HG02870 (cell line): ENCODE measurements around the gene CCDC74B.
A peak's percentile ranks its signal among the peaks of the same experiment; 100 is the strongest.
"Not testable (repeated sequence)": the region's sequence is repeated elsewhere in the genome, so short reads cannot be mapped to it uniquely, and the experiment has no call there.

Experiments
- ATAC-seq: cut with Tn5 transposase; IDR thresholded peaks from one replicate; pipeline ENCODE4 v1.9.1; 2021; ENCODE audit warnings: mild to moderate bottlenecking, moderate library complexity; ENCODE audit not compliant: unreplicated experiment

CCDC74B gene

DNA sequence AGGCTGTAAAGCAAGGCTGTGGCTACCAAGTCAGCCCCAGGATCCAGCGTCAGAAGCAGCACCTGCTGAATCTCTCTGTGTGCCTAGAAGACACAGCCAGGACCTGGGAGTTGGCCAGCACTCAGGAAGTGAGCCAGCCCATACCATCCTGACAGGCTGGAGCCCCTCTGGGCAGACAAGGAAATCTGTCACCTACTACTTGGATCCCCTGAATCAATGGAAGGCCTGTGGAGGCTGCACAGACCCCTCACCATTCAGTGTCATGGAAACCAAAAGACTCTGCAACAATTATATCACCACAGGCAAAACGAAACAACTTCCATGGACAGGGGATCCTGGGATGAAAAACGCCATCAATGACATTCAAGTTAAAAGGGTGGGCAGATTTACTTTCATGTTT, 21.7 kb upstream of the CCDC74B start:
- not testable (repeated sequence) for ATAC-seq

DNA sequence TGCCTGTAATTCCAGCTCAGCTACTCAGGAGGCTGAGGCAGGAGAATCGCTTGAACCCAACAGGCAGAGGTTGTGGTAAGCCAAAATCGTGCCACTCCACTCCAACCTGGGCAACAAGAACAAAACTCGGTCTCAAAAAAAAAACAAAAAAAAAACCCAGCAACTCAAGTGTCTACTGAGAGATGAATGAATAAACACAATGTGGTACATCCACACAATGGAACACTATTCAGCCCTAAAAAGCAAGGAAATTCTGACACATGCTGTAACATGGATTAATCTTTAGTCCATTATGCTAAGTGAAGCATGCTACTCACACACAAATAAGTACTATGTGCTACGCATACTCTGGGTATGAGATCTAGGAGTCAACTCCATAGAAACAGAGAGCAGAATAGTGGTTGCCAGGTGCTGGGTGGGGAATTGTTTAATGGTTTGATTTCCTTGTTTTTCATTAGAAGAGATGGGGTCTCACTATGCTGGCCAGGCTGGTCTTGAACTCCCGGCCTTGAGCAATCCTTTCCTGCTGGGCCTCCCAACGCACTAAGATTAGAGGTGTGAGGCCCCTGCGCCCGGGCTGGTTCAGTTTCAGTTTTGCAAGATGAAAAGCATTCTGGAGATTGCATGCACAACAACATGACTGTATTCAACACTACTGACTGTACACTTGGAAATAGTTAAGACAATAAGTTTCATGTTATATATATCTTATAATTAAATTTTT, 20.5 kb upstream of the CCDC74B start:
- ATAC-seq: no peak

DNA sequence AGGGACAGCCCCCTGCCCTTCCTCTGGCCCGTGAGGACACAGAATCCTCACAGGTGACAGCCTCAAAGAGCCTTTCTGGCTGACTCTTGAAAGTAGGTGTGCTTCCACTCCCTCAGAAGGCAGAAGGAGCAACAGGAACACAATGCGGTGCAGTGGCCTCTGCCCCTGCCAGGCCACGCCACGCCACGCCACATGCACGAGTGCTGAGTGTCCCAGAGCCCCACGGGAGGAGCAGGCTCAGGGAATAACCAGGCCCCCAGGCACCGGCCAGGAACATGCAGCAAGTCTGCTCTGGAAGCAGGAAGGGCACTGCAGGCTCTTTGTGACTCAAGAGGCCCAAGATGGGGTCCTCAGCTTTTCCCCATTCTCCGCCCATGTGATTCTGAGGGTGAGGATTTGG, 18.1 kb upstream of the CCDC74B start:
- no peak for ATAC-seq

DNA sequence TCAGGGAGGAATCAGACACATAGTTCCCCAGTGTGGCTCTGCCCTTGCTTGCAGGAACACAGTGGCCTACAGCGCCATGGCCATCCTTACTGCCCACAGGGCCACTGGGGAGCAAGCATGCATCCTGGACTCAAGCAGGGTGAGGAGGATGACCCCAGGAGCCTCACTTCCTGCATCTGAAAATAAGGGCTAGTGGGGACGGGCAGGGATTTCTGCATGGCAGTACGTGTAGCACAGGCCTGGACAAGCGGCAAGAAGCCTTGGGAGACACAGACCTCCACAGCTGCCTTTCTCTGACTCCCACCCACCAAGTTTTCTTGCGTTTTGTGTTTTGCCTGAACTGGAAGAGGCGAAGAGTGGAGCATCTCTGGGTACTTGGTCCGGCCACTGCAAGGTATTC, 17.6 kb upstream of the CCDC74B start:
- not testable (repeated sequence) for ATAC-seq

DNA sequence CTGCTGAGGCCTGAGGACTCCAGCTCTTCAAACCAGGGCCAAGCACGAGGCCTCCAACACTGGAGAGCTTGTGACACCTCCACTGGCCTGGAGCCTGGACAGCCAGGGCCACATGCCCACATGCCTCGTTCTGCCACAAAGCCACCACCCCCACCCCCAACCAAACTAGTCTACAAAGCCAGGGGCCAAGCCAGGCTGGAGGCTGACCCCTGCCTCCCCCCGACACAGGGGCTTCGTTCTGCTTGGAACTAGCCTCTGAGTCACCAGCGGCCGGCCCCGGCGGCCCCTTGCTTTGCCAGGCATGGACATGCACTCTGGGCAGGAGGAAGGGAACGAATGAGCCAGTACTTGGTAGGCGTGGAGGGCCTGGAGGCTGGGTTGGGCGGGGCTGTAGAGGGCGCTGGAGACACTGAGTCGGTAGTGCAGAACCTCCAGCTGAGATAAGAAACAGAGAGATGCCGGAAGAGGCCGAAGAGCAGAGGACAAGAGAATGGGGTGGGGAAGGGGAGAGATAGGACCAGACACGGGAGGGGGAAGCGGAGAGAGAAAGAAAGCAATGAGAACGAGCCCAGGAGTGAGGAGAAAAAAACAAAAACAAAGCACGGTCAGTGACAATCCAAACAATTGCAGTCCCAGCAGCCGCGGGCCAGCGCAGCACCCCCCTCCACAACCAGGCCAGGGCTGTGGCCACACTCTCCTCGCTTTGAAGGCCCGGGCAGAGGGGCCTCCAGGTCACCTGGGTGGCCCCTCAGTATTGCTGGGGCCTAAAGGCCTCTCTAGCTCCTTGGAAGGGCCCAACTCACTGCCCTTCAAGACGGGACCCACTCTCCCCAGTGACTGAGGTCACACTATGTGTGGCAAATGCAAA, 16.2 kb upstream of the CCDC74B start:
- ATAC-seq: not testable (repeated sequence)

DNA sequence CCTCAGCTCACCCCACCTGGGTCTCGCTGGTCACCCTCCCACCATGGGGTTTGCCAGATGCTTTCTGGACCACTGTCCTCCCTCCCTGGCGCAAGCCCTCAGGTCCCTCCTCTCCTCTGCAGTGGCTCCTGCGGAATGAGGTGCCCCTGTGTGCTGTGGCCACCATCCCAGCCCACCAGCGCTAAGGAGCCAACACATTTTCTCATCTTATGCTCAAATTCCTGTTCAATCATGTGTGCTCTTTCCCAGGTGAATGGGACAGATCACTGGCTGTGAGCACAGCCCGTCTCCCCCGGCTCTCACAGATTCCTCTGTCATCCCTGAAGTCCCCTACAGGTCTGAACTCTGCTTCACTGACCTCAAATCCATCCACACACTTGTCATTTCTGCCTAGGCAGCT, 15.2 kb upstream of the CCDC74B start:
- no peak for ATAC-seq

DNA sequence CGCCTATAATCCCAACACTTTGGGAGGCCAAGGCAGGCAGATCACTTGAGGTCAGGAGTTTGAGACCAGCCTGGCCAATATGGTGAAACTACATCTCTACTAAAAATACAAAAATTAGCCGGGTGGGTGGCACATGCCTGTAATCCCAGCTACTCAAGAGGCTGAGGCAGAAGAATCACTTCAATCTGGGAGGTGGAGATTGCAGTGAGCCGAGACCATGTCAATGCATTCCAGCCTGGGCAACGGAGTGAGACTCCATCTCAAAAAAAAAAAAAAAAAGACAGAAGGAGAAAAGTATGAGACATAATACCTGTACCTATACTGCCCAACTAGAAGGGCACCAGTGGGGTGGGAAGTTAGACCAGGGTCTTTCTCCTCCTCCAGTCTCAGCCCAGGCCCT, 14.5 kb upstream of the CCDC74B start:
- not testable (repeated sequence) for ATAC-seq

DNA sequence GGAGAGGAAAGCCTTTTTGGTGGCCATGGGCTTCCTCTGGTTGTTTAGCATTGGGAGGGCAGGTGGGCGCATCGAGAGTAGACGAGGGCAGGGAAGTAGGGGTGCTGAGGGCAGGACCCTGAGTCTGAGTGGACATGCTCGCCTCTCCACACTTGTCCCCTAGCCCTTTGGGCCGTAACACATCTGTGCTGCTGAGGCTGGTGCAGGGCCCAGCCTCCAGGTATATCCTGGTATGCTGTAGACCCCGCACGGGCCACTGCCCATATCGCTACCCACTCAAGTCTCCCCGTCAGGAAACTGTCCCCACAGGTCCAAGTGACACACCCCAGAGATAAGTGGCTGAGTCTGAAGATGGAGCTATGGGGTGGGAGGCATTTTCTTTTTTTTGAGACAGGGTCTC, 13.7 kb upstream of the CCDC74B start:
- ATAC-seq: no peak

DNA sequence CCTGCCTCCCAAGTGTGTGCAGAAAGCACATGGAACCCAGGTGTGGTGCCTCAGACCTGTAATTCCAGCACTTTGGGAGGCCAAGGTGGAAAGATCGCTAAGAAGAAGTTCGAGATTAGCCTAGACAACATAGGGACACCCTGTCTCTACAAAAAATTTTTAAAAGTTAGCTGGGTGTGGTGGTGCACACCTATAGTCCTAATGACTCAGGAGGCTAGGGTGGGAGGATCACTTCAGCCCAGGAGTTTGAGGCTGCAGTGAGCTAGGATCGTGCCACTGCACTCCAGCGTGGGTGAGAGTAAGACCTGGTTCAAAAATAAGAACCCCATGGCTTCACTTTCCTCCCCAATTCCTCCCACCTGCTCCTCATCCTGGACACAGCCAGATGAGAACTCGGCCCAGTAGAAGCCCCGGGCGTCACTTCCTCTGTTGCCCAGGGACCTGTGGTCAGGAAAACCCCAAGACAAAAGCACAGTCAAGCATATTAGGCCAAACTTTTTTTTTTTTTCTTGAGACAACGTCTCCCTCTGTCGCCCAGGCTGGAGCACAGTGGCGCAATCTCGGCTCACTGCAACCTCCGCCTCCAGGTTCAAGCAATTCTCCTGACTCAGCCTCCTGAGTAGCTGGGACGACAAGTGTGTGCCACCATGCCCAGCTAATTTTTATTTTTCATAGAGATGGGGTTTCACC, 13.1 kb upstream of the CCDC74B start:
- peak; percentile 91 for ATAC-seq

DNA sequence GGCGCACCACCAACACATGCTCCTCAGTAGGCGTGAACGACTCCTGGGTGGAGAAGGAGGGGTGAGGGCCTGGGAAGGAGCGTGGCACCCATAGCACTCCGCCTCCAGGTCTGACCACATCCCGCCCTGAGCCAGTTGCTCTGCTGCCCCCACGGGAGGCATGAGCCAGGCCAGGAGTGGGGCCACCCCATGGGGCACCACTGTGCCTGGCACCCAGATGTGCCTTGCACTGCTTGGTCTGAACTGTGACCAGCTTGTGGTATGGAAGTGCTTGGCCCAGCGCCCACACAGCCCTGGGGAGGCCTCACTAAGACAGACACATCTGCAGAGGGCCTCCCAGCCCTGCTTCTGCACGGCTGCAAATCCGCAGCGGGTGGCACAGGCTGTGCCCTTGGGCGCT, 12.4 kb upstream of the CCDC74B start:
- ATAC-seq: peak; percentile 10

DNA sequence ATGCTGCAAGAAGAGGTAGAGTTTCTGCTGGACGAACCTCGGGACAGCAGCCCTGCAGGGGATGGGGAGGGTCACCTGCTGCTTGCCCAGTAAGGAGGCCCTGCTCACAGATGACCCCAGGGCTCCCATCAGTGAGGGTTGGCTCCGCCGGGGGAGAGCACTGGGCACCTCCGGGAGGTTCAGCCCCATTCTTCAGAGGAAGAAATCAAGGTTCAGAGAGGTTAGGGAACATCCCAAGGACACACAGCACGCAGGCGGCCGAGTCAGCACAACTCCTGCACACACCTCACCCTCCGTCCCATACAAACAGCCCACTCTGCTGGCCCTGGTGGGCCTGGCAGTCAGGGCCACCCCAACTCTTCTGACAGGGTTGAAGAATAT, 11.7 kb upstream of the CCDC74B start:
- no peak for ATAC-seq

DNA sequence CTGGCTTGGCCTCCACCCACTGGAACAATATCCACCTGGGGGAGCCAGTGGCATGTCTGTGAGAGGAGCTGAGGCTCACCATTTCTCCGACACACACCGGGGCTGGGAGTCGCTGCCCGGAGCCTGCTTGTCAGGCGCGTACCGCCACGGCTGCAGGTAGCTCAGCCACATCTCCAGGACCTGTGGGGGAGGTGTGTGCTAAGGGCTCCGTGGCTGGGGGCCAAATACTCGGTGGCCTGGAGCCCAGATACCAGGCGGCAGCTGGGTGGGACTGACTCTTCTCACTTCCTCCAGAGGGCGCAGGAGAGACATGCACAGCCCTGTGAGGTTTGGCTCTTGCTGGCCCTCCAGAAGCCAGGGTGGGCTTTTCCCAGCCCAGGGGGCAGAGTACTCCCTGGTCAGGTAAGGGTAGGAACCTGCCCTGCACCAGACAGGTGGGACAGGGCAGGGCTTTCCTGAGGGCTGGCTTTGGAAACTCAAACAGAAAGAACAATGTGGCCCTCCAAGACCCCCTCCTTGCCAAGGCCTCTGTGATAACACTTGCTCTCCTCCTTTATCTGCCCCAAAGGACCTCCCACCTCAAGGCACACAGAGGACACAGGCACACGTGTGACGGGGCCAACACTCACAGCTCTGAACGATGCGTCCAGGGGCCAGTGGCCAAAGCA, 11.2 kb upstream of the CCDC74B start:
- not testable (repeated sequence) for ATAC-seq

DNA sequence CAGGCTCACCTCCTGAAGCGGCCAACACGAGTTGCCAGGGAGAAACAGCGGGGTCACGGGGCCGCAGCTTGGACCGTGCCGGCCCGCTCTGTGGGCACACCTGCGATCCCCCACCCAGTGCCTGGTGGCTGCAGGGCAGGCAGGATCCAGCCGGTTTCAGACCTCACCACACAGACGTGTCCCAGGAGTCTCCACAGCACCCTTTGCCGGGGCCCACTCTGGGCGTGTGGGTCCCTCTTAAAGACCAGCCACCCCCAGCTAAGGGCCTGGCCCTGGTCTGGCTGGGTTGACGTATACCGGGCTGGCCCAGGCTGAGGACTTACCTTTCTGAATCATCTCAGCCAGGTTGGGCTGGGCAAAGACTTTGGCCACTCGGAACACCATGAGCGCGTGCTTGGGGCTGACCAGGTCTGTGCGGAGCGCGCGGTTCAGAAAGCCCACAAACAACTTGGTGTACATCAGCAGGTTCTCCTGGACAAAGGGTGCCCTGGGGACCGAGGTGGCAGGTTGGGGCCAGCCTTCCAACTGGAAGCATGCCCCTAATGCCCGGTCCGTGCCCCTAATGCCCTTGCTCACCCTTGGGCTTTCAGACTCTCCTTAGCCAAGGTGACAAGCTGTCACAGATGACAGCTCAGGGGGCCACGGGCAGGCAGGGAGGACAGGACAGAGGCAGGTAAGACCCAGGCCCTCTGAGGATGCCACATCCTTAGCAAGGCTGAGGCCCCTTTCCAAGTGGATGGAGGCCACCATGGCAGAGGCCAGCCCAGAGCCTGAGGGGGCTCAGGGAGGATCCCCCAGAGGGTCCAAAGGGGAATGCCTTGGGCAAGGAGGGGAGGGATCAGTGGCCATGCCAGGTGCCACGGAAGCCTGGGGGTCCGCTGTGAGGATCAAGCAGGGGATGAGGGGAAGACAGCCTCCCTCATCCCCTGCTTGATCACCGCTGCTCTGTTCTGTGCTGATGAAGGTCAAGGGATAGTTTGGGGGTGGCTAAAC, 10.2 kb upstream of the CCDC74B start:
- no peak for ATAC-seq

DNA sequence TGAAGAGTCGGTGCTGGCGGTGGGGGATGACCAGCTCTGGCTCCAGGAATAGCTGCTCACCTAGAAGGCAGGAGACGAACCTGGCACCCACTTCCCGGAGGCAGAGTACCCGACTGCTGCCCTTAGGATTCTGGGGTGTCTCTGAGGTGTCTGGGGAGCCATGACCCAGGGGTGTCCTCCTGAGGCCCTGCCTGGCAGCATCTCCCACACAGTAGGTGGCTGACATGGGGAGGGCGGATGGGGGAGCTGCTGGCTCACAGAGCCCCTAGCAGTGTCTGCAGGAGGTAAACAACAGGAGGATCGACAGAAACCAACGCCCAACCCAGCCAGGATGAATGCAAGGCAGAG, 9.5 kb upstream of the CCDC74B start:
- not testable (repeated sequence) for ATAC-seq

DNA sequence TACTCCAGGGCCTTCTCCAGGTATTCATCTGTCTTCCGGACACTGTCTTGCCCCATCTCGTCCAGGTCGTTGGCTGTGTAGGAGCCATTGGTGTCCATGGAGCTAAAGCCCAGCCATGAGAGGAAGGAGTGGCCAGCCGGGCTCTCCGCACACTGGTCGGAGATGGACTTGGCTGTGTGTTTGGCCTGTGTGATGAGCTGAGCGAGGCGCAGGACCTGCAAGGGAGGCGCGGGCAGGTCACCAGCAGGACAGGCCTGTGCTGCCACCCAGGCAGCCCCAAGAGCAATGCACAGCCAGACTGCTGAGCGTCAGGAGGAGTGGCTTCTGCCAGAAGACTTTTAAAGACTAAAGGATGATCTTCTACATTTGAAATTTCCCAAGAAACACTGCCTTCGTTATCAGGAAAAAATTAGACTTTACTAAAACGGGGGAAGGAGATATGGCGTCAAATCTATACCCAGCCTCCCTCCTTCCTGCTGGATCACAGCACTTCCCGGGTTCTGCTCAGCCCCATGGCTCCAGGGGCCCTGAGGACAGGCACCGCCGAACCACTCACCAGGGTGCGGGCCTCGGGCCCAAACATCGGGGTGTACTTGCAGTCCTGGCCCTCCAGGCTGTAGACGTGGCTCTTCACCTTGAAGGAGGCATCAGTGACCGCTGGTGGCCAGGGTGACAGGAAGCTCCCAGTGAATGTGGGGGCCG, 9.0 kb upstream of the CCDC74B start:
- not testable (repeated sequence) for ATAC-seq

DNA sequence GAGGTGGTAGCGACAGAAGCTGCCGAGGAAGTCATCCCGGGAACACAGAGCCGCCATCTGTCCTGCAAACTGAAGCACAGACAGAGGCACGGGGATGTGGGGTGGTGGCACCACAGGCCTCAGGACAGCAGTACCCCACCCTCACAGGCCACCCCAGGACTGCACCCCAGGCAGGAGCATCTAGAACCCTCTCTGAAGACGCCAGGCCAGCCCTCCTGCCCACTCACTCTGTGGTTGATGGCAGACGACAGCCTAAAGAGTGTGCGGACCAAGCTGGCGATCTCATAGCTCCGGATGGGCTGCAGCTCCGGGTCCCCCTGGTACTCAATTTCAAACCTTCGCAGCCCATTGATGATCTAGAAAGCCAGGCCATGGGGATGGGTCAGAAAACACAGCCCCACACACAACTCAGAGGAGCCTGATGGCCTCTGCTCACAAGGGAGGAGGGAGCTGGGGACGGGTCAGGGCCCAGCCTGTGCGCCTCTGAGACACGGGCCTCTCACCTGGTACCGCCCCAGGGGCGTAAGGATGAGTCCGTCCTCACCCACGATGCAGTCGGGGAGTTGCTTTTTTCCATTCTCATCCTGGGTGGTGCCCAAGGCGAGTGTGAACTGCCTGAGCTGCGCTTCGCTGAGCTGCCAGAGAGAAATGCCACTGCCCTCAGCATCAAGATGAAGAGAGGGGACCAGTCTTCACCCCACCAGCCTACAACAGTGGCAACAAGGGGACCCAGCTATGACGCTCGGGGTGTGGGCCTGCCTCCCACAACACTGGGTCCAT, 8.1 kb upstream of the CCDC74B start:
- no peak for ATAC-seq

DNA sequence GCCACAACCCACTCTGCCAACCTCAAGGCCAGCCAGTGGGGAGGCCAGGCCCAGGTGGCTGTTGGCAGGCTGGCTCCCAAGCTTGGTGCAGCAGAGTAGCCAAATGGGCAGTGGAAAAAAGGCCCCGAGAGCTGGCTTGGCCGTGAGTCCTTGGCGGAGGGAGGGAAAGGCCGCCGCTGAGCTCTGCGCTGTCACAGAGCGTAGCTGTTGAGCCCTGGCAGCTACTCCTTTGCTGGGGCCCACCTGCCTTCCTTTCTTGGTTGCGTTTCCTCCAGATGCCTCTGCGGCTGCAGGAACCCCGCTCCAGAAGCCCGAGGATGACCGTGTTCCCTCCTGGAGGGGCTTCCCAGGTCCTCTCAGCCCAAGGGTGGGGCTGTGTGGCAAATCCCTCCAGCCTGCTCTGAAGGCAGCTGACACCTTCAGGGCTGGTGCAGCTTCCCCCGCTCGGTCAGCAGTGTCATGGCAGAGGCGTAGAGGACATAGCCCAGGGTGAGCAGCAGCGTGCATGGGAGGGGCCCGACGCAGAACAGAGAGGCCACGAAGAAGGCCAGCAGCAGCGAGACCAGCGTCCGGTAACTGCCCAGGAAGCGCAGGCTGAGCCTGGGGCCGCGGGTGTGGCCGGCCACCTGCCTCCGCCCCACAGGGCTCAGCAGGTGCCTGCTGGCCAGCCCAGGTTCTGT, 7.4 kb upstream of the CCDC74B start:
- not testable (repeated sequence) for ATAC-seq

DNA sequence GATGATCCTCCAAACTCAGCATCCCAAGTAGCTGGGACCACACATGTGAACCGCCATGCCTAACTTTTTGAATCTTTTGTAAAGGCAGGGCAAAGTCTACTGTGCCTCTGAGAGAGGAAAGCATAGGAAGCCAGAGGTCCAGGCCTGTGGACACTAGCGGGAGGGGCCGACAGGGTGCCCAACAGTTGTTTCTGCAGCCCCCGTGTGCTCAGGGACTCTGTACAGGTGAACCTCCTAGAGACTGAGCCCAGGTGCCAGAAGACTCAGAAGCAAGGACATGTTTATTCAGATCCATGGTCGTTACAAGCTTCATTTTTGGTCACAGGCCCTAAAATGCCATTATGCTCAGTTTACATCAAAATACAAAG, 6.2 kb upstream of the CCDC74B start:
- not testable (repeated sequence) for ATAC-seq
